Rectal smooth muscle tissue (tissue), 1 donor: Measurements from ENCODE around the gene MVD.

Source experiments
- H3K27ac ChIP-seq: one replicate; pipeline ENCODE4 v1.7.0; 2013; ENCODE audit warnings: low read depth, low read length, inconsistent platforms
- H3K27me3 ChIP-seq: one replicate; pipeline ENCODE4 v1.7.0; 2013; ENCODE audit warnings: low read length; ENCODE audit not compliant: control insufficient read depth, insufficient read depth
- H3K36me3 ChIP-seq: one replicate; pipeline ENCODE4 v1.7.0; 2013; ENCODE audit warnings: low read length; ENCODE audit not compliant: control insufficient read depth, insufficient read depth
- H3K4me1 ChIP-seq: one replicate; pipeline ENCODE4 v1.7.0; 2013; ENCODE audit warnings: low read length; ENCODE audit not compliant: control insufficient read depth, insufficient read depth
- H3K4me3 ChIP-seq: one replicate; pipeline ENCODE4 v1.7.0; 2013; ENCODE audit warnings: low read length
- H3K9ac ChIP-seq: one replicate; pipeline ENCODE4 v1.7.0; 2013; ENCODE audit warnings: low read length

Gene MVD

GRCh38 chr16:88685156-88686061, 22.5 kb upstream of the MVD start:
- Histone ChIP-seq H3K27ac (no peak overlapping the region), H3K27me3 (peaks cover 21% of the 10 kb centered on the region), H3K36me3 (no peaks in the 10 kb centered on the region), H3K4me1 (no peaks in the 10 kb centered on the region), H3K4me3 (peak overlapping the region; percentile 64), H3K9ac (no peak overlapping the region)

- no peak overlapping the region for H3K27ac ChIP-seq
- no peaks in the 10 kb centered on the region for H3K36me3 ChIP-seq
- H3K4me3 ChIP-seq: no peak overlapping the region
- peaks cover 21% of the 10 kb centered on the region for H3K27me3 ChIP-seq
- H3K9ac ChIP-seq: no peak overlapping the region
- no peaks in the 10 kb centered on the region for H3K4me1 ChIP-seq
Observed at GRCh38 chr16:88684569-88685155, 21.8 kb upstream of the MVD start.

- H3K36me3 ChIP-seq: no peaks in the 10 kb centered on the region
- H3K27me3 ChIP-seq: peaks cover 12% of the 10 kb centered on the region
- no peaks in the 10 kb centered on the region for H3K4me1 ChIP-seq
- no peak overlapping the region for H3K4me3 ChIP-seq
- H3K9ac ChIP-seq: no peak overlapping the region
- no peak overlapping the region for H3K27ac ChIP-seq
Observed at GRCh38 chr16:88681709-88682451, 19.0 kb upstream of the MVD start.

GRCh38 chr16:88681084-88681680, 18.3 kb upstream of the MVD start:
- no peaks in the 10 kb centered on the region for H3K4me1 ChIP-seq
- no peak overlapping the region for H3K4me3 ChIP-seq
- H3K9ac ChIP-seq: no peak overlapping the region
- H3K27ac ChIP-seq: no peak overlapping the region
- peaks cover 10% of the 10 kb centered on the region for H3K27me3 ChIP-seq
- no peaks in the 10 kb centered on the region for H3K36me3 ChIP-seq

- Histone ChIP-seq H3K4me1 (no peaks in the 10 kb centered on the region), H3K27ac (no peak overlapping the region), H3K4me3 (no peak overlapping the region), H3K27me3 (peaks cover 4% of the 10 kb centered on the region), H3K9ac (no peak overlapping the region), H3K36me3 (no peaks in the 10 kb centered on the region)
Observed at GRCh38 chr16:88680554-88681083, 17.7 kb upstream of the MVD start.

GRCh38 chr16:88678224-88678979, 15.5 kb upstream of the MVD start:
- H3K27ac ChIP-seq: no peak overlapping the region
- no peaks in the 10 kb centered on the region for H3K36me3 ChIP-seq
- no peak overlapping the region for H3K9ac ChIP-seq
- no peaks in the 10 kb centered on the region for H3K27me3 ChIP-seq
- no peaks in the 10 kb centered on the region for H3K4me1 ChIP-seq
- H3K4me3 ChIP-seq: no peak overlapping the region

- Histone ChIP-seq H3K27me3 (no peaks in the 10 kb centered on the region), H3K9ac (no peak overlapping the region), H3K4me3 (no peak overlapping the region), H3K36me3 (no peaks in the 10 kb centered on the region), H3K27ac (no peak overlapping the region), H3K4me1 (no peaks in the 10 kb centered on the region)
Observed at GRCh38 chr16:88677721-88678120, 14.8 kb upstream of the MVD start.

GRCh38 chr16:88676502-88677242, 13.8 kb upstream of the MVD start:
- Histone ChIP-seq H3K36me3 (no peaks in the 10 kb centered on the region), H3K27ac (no peak overlapping the region), H3K4me3 (no peak overlapping the region), H3K4me1 (no peaks in the 10 kb centered on the region), H3K27me3 (no peaks in the 10 kb centered on the region), H3K9ac (no peak overlapping the region)

GRCh38 chr16:88673716-88674379, 11.0 kb upstream of the MVD start:
- H3K27ac ChIP-seq: no peak overlapping the region
- H3K4me3 ChIP-seq: no peak overlapping the region
- no peaks in the 10 kb centered on the region for H3K27me3 ChIP-seq
- no peaks in the 10 kb centered on the region for H3K4me1 ChIP-seq
- no peak overlapping the region for H3K9ac ChIP-seq
- no peaks in the 10 kb centered on the region for H3K36me3 ChIP-seq

- Histone ChIP-seq H3K4me1 (no peaks in the 10 kb centered on the region), H3K36me3 (no peaks in the 10 kb centered on the region), H3K4me3 (no peak overlapping the region), H3K27me3 (no peaks in the 10 kb centered on the region), H3K9ac (no peak overlapping the region), H3K27ac (no peak overlapping the region)
Observed at GRCh38 chr16:88672776-88673175, 9.9 kb upstream of the MVD start.

- Histone ChIP-seq H3K4me3 (no peak overlapping the region), H3K27ac (no peak overlapping the region), H3K36me3 (no peaks in the 10 kb centered on the region), H3K9ac (no peak overlapping the region), H3K4me1 (no peaks in the 10 kb centered on the region), H3K27me3 (no peaks in the 10 kb centered on the region)
Observed at GRCh38 chr16:88671806-88672205, 8.9 kb upstream of the MVD start.
